Right lung (tissue), 5 donors: ENCODE results near the gene NDUFB3. TPM values are rescaled to one million over a fixed set of nuclear protein-coding genes. Genes with fewer than 3 reads are reported as not detected.

Source experiments
- DNase-seq, 2 donors: peaks; one replicate each; pipeline ENCODE4 v3.0.0-alpha.2; 2013
- polyA plus RNA-seq, 5 donors: library from polyadenylated mRNA; unstranded; fragments of 120-200 nt; gene quantifications; one replicate each; pipeline versions ENCODE4 v1.2.1 to v1.2.3, GENCODE V29; 2013; ENCODE audit warnings: inconsistent platforms in 1 of 5, low replicate concordance in 1 of 5; ENCODE audit not compliant: insufficient read length in 5 of 5, insufficient read depth in 1 of 5

NDUFB3 gene
- polyA plus RNA-seq, 5 donors: 59.7 to 84.1 (median 70.5) TPM

- no peak for DNase-seq
These were observed 55.3 kb downstream of the NDUFB3 start for GRCh38 chr2:201127152-201127511.

- no peak for DNase-seq
These were observed 55.8 kb downstream of the NDUFB3 start for GRCh38 chr2:201127570-201127969.

GRCh38 chr2:201128033-201128432, 56.2 kb downstream of the NDUFB3 start:
- DNase-seq: no peak

GRCh38 chr2:201128933-201129505, 57.2 kb downstream of the NDUFB3 start:
- DNase-seq: no peak

DNA sequence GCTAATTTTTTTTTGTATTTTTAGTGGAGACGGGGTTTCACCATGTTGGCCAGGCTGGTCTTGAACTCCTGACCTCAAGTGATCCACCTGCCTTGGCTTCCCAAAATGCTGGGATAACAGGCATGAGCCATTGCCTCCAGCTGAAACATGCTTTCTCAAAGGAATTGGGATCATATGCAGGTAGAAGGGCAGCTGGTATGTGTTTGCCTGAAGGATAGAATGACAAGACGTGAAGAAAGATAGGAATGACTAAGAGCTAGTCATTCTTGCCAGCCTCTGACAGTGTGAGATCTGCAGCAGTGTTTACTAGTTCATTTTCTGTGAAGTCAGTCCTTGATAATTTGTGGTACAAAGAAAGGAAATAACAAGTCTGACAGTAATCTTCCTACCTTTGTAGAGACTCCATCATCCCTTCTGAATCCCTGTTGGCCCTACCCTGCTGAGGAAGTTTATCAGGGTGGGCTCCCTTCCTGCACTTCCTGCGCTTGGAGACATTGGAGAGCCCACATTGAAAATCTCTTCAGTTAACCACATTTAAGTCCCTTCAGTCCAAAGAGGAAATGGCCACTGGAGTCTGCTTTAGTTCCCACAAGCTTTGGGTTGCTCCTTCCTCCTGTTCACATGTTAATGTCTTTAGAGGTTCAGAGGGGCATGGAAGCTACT, 58.9 kb downstream of the NDUFB3 start:
- no peak for DNase-seq

DNA sequence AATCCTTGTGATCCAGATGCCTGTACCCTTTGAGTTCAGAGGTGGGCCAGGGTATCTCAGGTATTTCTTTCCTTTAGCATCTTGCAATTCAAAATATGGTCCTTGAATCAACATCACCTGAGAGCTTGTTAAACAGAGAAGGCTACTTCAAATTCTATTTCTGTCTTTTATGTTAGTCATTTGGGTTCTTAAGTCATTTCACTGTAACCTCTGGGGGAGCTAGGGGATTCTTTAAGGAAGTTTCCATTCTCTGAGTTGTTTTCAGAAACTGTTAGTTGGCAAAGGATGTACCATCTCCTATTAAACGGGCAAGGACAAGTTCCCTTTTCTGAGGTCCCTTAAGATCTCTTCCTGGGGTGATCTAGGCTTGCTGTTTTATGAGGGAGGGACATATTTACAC, 60.7 kb downstream of the NDUFB3 start:
- DNase-seq: no peak

Other genes starting within 250 kb of the NDUFB3 start
- gene CLK1, start 207.3 kb upstream of the NDUFB3 start, polyA plus RNA-seq: 100 to 1,000 TPM; 273 to 431 (median 361) TPM
- 100 to 1,000 TPM in 1 of 5 donors, 10 to 100 TPM in 4; 62.6 to 120 (median 82.2) TPM for gene PPIL3, start 182.9 kb upstream of the NDUFB3 start, polyA plus RNA-seq
- 10 to 100 TPM; 27.3 to 36.2 (median 30.8) TPM for gene NIF3L1, start 182.6 kb upstream of the NDUFB3 start, polyA plus RNA-seq
- gene ORC2, start 108.3 kb upstream of the NDUFB3 start, polyA plus RNA-seq: 10 to 100 TPM; 24.3 to 45.5 (median 39.9) TPM
- gene HYCC2, start 330 bp upstream of the NDUFB3 start, polyA plus RNA-seq: 10 to 100 TPM in 4 of 5 donors, 1 to 10 TPM in 1; 8.8 to 19.3 (median 13.5) TPM
- gene CFLAR, start 44.2 kb downstream of the NDUFB3 start, polyA plus RNA-seq: 10 to 100 TPM; 71.2 to 99.7 (median 94.8) TPM
- gene CASP10, start 111.1 kb downstream of the NDUFB3 start, polyA plus RNA-seq: 10 to 100 TPM in 4 of 5 donors, 1 to 10 TPM in 1; 9.7 to 19.7 (median 16.2) TPM
- 10 to 100 TPM; 16.4 to 23.3 (median 21.7) TPM for gene CASP8, start 188.5 kb downstream of the NDUFB3 start, polyA plus RNA-seq